Peyer's patch (tissue), 4 donors: Measurements from ENCODE around the gene PCNX2. TPM values are rescaled to one million over a fixed set of nuclear protein-coding genes. Genes with fewer than 3 reads are reported as not detected.

Experiments used
- DNase-seq, 3 donors: peaks; one replicate each; pipeline ENCODE4 v3.0.0-alpha.2; 2017 to 2019
- H3K27ac ChIP-seq, 4 donors: fragments of 200-600 bp; sonication (generic); one replicate each; pipeline ENCODE4 v1.5.1; 2016 to 2019
- H3K27me3 ChIP-seq, 2 donors: fragments of 200-600 bp; sonication (generic); one replicate each; pipeline ENCODE4 v1.5.1; 2019
- H3K36me3 ChIP-seq, 3 donors: fragments of 200-600 bp; sonication (generic); one replicate each; pipeline ENCODE4 v1.5.1; 2016 to 2019
- H3K4me1 ChIP-seq, 4 donors: fragments of 200-600 bp; sonication (generic); one replicate each; pipeline ENCODE4 v1.5.1; 2016 to 2019
- H3K4me3 ChIP-seq, 4 donors: fragments of 200-600 bp; sonication (generic); 1 replicate in 3 of 4; 2 replicates in 1 of 4; pipeline ENCODE4 v1.5.1; 2016 to 2019; ENCODE audit warnings: mild to moderate bottlenecking in 1 of 4
- H3K9me3 ChIP-seq, 4 donors: fragments of 200-600 bp; sonication (generic); one replicate each; pipeline ENCODE4 v1.5.1; 2016 to 2019; ENCODE audit warnings: mild to moderate bottlenecking in 1 of 4
- CTCF ChIP-seq, 6 experiments: fragments of 450-650 bp in 4 of 6; fragments of 200-600 bp in 2 of 6; sonication (generic) in 1 of 6; IDR thresholded peaks; one replicate each; pipeline ENCODE4 v1.5.1; 2017 to 2019; ENCODE audit warnings: antibody characterized with exemption in 6 of 6, mild to moderate bottlenecking in 3 of 6, moderate library complexity in 1 of 6
- POLR2A ChIP-seq, 2 donors: fragments of 450-650 bp; IDR thresholded peaks; one replicate each; pipeline ENCODE4 v1.5.1; 2017; ENCODE audit warnings: antibody characterized with exemption in 2 of 2, mild to moderate bottlenecking in 2 of 2, moderate library complexity in 2 of 2
- total RNA-seq, 4 donors: library from RNA; depleted of rRNA; stranded (reverse); fragments of >200 nt; gene quantifications; one replicate each; pipeline ENCODE4 v1.1.0, GENCODE V29; 2016

Gene PCNX2
- total RNA-seq, 4 donors from 2014 or later, result 6.3 to 79.2 (median 18.9) TPM

GRCh38 chr1:233340031-233340555 lies 44.6 kb upstream of the PCNX2 start:
- DNase-seq, result peak in 1 of 3 donors; percentile 68
- Histone ChIP-seq H3K27ac (peak overlapping the region in 2 of 4 donors; percentile 15 to 42), H3K36me3 (no peaks in the 10 kb centered on the region), H3K9me3 (no peaks in the 10 kb centered on the region), H3K27me3 (no peaks in the 10 kb centered on the region), H3K4me1 (peaks cover 0 to 12% (median 2%) of the 10 kb centered on the region in 4 donors), H3K4me3 (no peak overlapping the region)
- no peak for TF ChIP-seq POLR2A (IDR thresholded peaks at IDR 0.05)
- no peak for TF ChIP-seq CTCF (IDR thresholded peaks at IDR 0.05)

- TF ChIP-seq CTCF (IDR thresholded peaks at IDR 0.05) (no peak), POLR2A (IDR thresholded peaks at IDR 0.05) (no peak)
- no peak for DNase-seq
- H3K4me1 ChIP-seq, result peaks cover 0 to 17% (median 2%) of the 10 kb centered on the region in 4 donors
- H3K36me3 ChIP-seq, result no peaks in the 10 kb centered on the region
- H3K9me3 ChIP-seq, result no peaks in the 10 kb centered on the region
- no peak overlapping the region for H3K4me3 ChIP-seq
- H3K27me3 ChIP-seq, result no peaks in the 10 kb centered on the region
- H3K27ac ChIP-seq, result no peak overlapping the region
Measured at GRCh38 chr1:233338102-233338501, 42.6 kb upstream of the PCNX2 start.

GRCh38 chr1:233337505-233337904 lies 42.0 kb upstream of the PCNX2 start:
- DNase-seq, result no peak
- peaks cover 0 to 17% (median 2%) of the 10 kb centered on the region in 4 donors for H3K4me1 ChIP-seq

GRCh38 chr1:233336554-233337456 lies 41.3 kb upstream of the PCNX2 start:
- Histone ChIP-seq H3K4me1 (peaks cover 0 to 17% (median 2%) of the 10 kb centered on the region in 4 donors), H3K27ac (no peak overlapping the region)

More at GRCh38 chr1:233337505-233337904, 42.0 kb upstream of the PCNX2 start:
- Histone ChIP-seq H3K27ac (no peak overlapping the region), H3K36me3 (no peaks in the 10 kb centered on the region), H3K27me3 (no peaks in the 10 kb centered on the region), H3K4me3 (no peak overlapping the region), H3K9me3 (no peaks in the 10 kb centered on the region)
- no peak for TF ChIP-seq CTCF (IDR thresholded peaks at IDR 0.05)
- no peak for TF ChIP-seq POLR2A (IDR thresholded peaks at IDR 0.05)

GRCh38 chr1:233334092-233334491 lies 38.6 kb upstream of the PCNX2 start:
- Histone ChIP-seq H3K27me3 (no peaks in the 10 kb centered on the region), H3K4me1 (peaks cover 0 to 8% (median 0%) of the 10 kb centered on the region in 4 donors), H3K4me3 (no peak overlapping the region), H3K36me3 (no peaks in the 10 kb centered on the region), H3K9me3 (no peaks in the 10 kb centered on the region), H3K27ac (peak overlapping the region in 1 of 4 donors; percentile 18)
- TF ChIP-seq POLR2A (IDR thresholded peaks at IDR 0.05), result no peak
- TF ChIP-seq CTCF (IDR thresholded peaks at IDR 0.05), result no peak
- no peak for DNase-seq

More at GRCh38 chr1:233336554-233337456, 41.3 kb upstream of the PCNX2 start:
- TF ChIP-seq CTCF (IDR thresholded peaks at IDR 0.05), result no peak
- TF ChIP-seq POLR2A (IDR thresholded peaks at IDR 0.05), result no peak
- no peak for DNase-seq
- Histone ChIP-seq H3K36me3 (no peaks in the 10 kb centered on the region), H3K9me3 (no peaks in the 10 kb centered on the region), H3K4me3 (no peak overlapping the region), H3K27me3 (no peaks in the 10 kb centered on the region)
